Karpas-422 (cell line): ENCODE results near the gene OR51T1. TPM values are rescaled to one million over a fixed set of nuclear protein-coding genes. Genes with fewer than 3 reads are reported as not detected.

Experiments
- DNase-seq: peaks from one replicate; pipeline ENCODE4 v3.0.0-alpha.2; 2015
- H2AFZ ChIP-seq: fragments of 200-600 bp; sonication (generic); 2 replicates; pipeline ENCODE4 v1.6.1; 2014; ENCODE audit warnings: antibody characterized with exemption, low read length, mixed read lengths
- H3K27ac ChIP-seq: fragments of 200-600 bp; sonication (generic); 2 replicates; pipeline ENCODE4 v1.5.1; 2014; ENCODE audit warnings: mild to moderate bottlenecking, low read length, moderate library complexity
- H3K27me3 ChIP-seq: fragments of 200-600 bp; sonication (generic); 2 replicates; pipeline ENCODE4 v1.6.1; 2014; ENCODE audit warnings: low read length, mixed read lengths
- H3K36me3 ChIP-seq: fragments of 200-600 bp; sonication (generic); 2 replicates; pipeline ENCODE4 v1.6.1; 2014; ENCODE audit warnings: low read length, mixed read lengths; ENCODE audit not compliant: insufficient read depth
- H3K4me1 ChIP-seq: fragments of 200-600 bp; sonication (generic); 2 replicates; pipeline ENCODE4 v1.6.1; 2014; ENCODE audit warnings: mild to moderate bottlenecking, low read length, mixed read lengths
- H3K4me2 ChIP-seq: fragments of 200-600 bp; sonication (generic); 2 replicates; pipeline ENCODE4 v1.6.1; 2014; ENCODE audit warnings: low read length, low read depth, mild to moderate bottlenecking; ENCODE audit not compliant: poor library complexity, severe bottlenecking
- H3K4me3 ChIP-seq: fragments of 200-600 bp; sonication (generic); 2 replicates; pipeline ENCODE4 v1.5.1; 2014; ENCODE audit warnings: mild to moderate bottlenecking, antibody characterized with exemption, low read length, mixed read lengths
- H3K79me2 ChIP-seq: fragments of 200-600 bp; sonication (generic); 2 replicates; pipeline ENCODE4 v1.6.1; 2014; ENCODE audit warnings: mild to moderate bottlenecking, low read length, mixed read lengths
- H3K9ac ChIP-seq: fragments of 200-600 bp; sonication (generic); 2 replicates; pipeline ENCODE4 v1.6.0; 2014; ENCODE audit warnings: low read length
- H3K9me2 ChIP-seq: fragments of 200-600 bp; sonication (generic), shearing (Covaris generic); replicated peaks from 2 replicates; pipeline ENCODE4 v1.6.0; 2014; ENCODE audit warnings: mild to moderate bottlenecking, low read length, moderate library complexity; ENCODE audit not compliant: insufficient read depth
- H3K9me3 ChIP-seq: fragments of 300-700, 200-600 bp; sonication (generic); 2 replicates; pipeline ENCODE4 v1.6.1; 2014; ENCODE audit warnings: low read length, mixed read lengths
- H4K20me1 ChIP-seq: fragments of 200-600 bp; sonication (generic); 2 replicates; pipeline ENCODE4 v1.6.1; 2014; ENCODE audit warnings: mild to moderate bottlenecking, antibody characterized with exemption, low read length, low read depth; ENCODE audit not compliant: insufficient read depth
- total RNA-seq: library from RNA; depleted of rRNA; stranded (reverse); fragments of >200 nt; shearing (Covaris generic); gene quantifications from 2 replicates; pipeline ENCODE4 v1.2.3, GENCODE V29; 2014; ENCODE audit warnings: low replicate concordance; rRNA removed

The OR51T1 gene
- total RNA-seq, 1 experiment from 2014 or later = not detected

DNA sequence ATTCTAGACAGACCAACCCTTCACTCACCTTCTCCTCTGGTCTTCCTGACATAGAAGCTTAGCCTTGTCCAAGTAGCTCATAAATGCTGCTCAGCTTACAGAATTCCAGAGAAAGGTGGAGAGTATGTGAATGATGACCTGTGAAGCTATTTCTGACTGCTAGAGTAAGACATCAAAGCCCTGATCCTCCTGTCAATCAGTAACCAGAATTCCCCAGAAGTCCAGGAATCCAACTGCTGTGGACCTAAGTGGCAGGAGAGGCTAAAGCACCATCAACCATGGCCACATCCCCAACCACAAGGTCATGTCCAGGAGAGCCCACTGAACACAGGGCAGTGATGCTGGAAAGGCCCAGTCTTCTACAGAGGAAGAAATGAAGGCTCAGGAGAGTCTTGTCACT, 34.9 kb downstream of the OR51T1 start:
- Histone ChIP-seq H3K79me2 (no peaks in the 10 kb centered on the region), H3K36me3 (no peaks in the 10 kb centered on the region), H4K20me1 (no peaks in the 10 kb centered on the region), H3K4me3 (no peak overlapping the region), H3K4me2 (no peak overlapping the region), H3K4me1 (no peaks in the 10 kb centered on the region), H3K27me3 (no peaks in the 10 kb centered on the region), H3K9ac (no peak overlapping the region), H3K27ac (no peak overlapping the region), H2AFZ (no peak overlapping the region), H3K9me2 (no peaks in the 10 kb centered on the region; the same call in 1 of the 2 replicates), H3K9me3 (no peaks in the 10 kb centered on the region)
- DNase-seq = no peak

DNA sequence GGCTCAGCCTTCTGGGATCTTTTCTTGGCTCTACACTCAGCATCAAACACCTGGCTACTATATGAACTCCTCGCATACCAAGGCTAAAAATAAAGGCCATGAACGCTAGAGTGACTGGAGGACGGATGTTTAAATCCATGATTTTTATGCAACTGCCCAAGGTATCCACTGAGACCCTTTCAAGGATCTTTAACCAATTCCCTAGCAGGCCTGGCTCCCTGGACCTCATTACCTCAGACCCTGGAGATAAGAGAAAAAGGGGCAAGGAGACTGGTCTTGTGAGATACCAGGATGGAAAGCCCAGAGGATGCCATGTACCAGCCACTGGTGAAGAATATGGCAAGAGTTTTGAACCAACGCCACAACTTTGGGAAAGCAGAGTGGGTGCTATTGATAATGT, 37.5 kb downstream of the OR51T1 start, which contains the start of gene OR51G2:
OR51G2 (minus strand) TSS at position 101 of the 400 bp plus-strand sequence. CDS start 3,687 bp downstream, outside the sequence.
- Histone ChIP-seq H3K36me3 (no peaks in the 10 kb centered on the region), H3K9me2 (no peaks in the 10 kb centered on the region; the same call in 1 of the 2 replicates), H3K4me3 (no peak within 1 kb of the TSS), H3K79me2 (no peaks in the 10 kb centered on the region), H3K9ac (no peak within 1 kb of the TSS), H4K20me1 (no peaks in the 10 kb centered on the region), H3K27ac (no peak within 1 kb of the TSS), H3K4me1 (no peaks in the 10 kb centered on the region), H3K27me3 (no peaks in the 10 kb centered on the region), H2AFZ (no peak within 1 kb of the TSS), H3K4me2 (no peak within 1 kb of the TSS), H3K9me3 (no peaks in the 10 kb centered on the region)
- no peak for DNase-seq

DNA sequence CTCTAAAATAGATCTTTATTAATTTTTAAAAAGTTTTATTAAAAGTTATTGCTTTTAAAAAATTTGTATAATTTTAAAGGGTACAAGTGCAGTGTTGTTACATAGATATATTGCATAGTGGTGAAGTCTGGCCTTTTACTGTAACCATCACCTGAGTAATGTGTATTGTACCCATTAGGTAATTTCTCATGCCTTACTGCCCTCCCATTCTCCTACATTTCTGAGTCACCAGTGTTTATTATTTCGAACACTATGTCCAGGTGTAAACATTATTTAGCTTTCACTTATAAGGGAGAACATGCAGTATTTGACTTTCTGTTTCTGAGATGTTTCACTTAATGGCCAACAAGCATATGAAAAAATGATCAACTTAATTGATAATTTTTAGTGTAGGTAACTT, 40.1 kb downstream of the OR51T1 start:
- no peaks in the 10 kb centered on the region for H3K79me2 ChIP-seq
- H3K9me3 ChIP-seq = no peaks in the 10 kb centered on the region
- no peak for DNase-seq
- no peak overlapping the region for H2AFZ ChIP-seq
- no peaks in the 10 kb centered on the region for H3K4me1 ChIP-seq
- no peaks in the 10 kb centered on the region for H4K20me1 ChIP-seq
- no peak overlapping the region for H3K4me3 ChIP-seq
- no peaks in the 10 kb centered on the region for H3K36me3 ChIP-seq
- no peak overlapping the region for H3K4me2 ChIP-seq
- no peaks in the 10 kb centered on the region for H3K27me3 ChIP-seq
- H3K9ac ChIP-seq = no peak overlapping the region
- no peak overlapping the region for H3K27ac ChIP-seq
- H3K9me2 ChIP-seq = no peaks in the 10 kb centered on the region; the same call in 1 of the 2 replicates

DNA sequence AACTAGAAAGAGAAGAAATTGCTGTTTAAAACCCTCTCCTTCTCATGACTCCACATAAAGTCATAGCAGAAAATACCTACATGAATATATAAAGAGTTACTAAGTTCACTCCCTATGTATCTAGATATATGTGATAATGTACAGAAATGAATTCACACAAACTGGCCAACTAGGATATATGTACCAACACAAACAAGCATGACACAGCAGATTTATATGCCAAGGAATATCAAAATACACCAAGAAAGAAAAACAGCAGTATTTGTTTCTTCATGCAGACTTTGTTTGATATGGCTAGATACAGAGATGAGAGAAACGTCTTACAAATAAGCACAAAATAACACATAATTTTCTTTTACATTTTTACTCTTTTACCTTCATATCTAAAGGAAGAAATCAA, 40.6 kb downstream of the OR51T1 start:
- Histone ChIP-seq H3K9ac (no peak overlapping the region), H3K36me3 (no peaks in the 10 kb centered on the region), H2AFZ (no peak overlapping the region), H3K79me2 (no peaks in the 10 kb centered on the region), H3K4me3 (no peak overlapping the region), H4K20me1 (no peaks in the 10 kb centered on the region), H3K4me1 (no peaks in the 10 kb centered on the region), H3K9me2 (no peaks in the 10 kb centered on the region; the same call in 1 of the 2 replicates), H3K27ac (no peak overlapping the region), H3K4me2 (no peak overlapping the region), H3K27me3 (no peaks in the 10 kb centered on the region), H3K9me3 (no peaks in the 10 kb centered on the region)
- DNase-seq = no peak

DNA sequence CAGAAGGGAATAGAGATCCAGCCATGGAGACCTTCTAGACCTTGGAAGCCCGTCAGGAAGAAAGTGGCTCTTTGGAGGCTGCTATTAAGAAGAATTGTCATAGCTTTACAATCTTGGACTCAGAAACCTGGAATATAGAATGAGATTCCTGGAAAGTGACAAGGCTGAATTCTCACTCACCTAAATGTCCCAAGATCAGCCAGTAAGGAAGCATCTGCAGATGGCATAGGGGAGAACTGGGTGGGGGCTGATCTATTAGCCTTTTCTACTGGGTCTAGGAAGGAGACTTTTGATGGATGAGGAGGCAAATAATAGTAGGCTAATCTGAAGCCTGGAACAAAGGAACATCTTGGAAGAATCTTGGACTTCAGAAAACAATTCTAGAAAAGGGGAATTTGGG, 42.5 kb downstream of the OR51T1 start, which contains the start of gene OR51G1:
OR51G1 (minus strand) TSS at position 101 of the 400 bp plus-strand sequence; CDS start at position 101, 0 bp downstream.
- H3K27ac ChIP-seq = no peak within 1 kb of the TSS
- no peak within 1 kb of the TSS for H3K4me3 ChIP-seq
- H3K36me3 ChIP-seq = no peaks in the 10 kb centered on the region
- H4K20me1 ChIP-seq = no peaks in the 10 kb centered on the region
- no peak within 1 kb of the TSS for H3K4me2 ChIP-seq
- no peaks in the 10 kb centered on the region; the same call in 1 of the 2 replicates for H3K9me2 ChIP-seq
- H3K79me2 ChIP-seq = no peaks in the 10 kb centered on the region
- no peak for DNase-seq
- H3K9ac ChIP-seq = no peak within 1 kb of the TSS
- H3K9me3 ChIP-seq = no peaks in the 10 kb centered on the region
- H2AFZ ChIP-seq = no peak within 1 kb of the TSS
- no peaks in the 10 kb centered on the region for H3K4me1 ChIP-seq
- no peaks in the 10 kb centered on the region for H3K27me3 ChIP-seq

DNA sequence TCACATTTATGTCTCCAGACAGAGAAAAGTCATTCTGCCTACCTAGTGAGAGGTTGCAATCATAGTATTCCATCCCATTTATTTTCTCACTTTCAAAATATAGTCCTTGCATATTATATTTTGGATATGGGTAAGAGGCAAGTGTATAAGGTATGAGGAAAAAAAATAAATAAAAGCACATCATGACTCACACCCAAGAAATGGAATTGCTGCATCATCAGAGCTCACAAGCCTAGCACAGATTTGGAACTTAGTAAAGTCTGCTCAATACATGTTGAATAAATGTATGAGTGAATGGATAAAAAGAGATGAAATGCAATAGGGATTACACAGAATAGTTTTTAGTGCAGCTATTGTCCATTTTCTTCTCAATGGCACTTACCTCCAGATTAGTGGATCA, 44.9 kb downstream of the OR51T1 start:
- Histone ChIP-seq H3K27ac (no peak overlapping the region), H3K27me3 (no peaks in the 10 kb centered on the region), H3K9me3 (no peaks in the 10 kb centered on the region), H3K79me2 (no peaks in the 10 kb centered on the region), H3K4me2 (no peak overlapping the region), H3K9me2 (no peaks in the 10 kb centered on the region), H3K9ac (no peak overlapping the region), H2AFZ (no peak overlapping the region), H3K4me1 (no peaks in the 10 kb centered on the region), H3K36me3 (no peaks in the 10 kb centered on the region), H3K4me3 (no peak overlapping the region), H4K20me1 (no peaks in the 10 kb centered on the region)
- no peak for DNase-seq

Other genes starting within 250 kb of the OR51T1 start
- not detected in 2 replicates for gene OR51D1, start 244.4 kb upstream of the OR51T1 start, total RNA-seq
- not detected in 2 replicates for gene OR51E1, start 237.9 kb upstream of the OR51T1 start, total RNA-seq
- gene OR51E2, start 184.0 kb upstream of the OR51T1 start, total RNA-seq = not detected in 2 replicates
- not detected in 2 replicates for gene MMP26, start 177.1 kb upstream of the OR51T1 start, total RNA-seq
- gene OR51F1, start 112.0 kb upstream of the OR51T1 start, total RNA-seq = not detected in 2 replicates
- gene OR52R1, start 77.5 kb upstream of the OR51T1 start, total RNA-seq = not detected in 2 replicates
- not detected in 2 replicates for gene OR51F2, start 60.6 kb upstream of the OR51T1 start, total RNA-seq
- gene OR51S1, start 32.7 kb upstream of the OR51T1 start, total RNA-seq = not detected in 2 replicates
- not detected in 2 replicates for gene OR51A7, start 21.9 kb downstream of the OR51T1 start, total RNA-seq
- gene OR51G2, start 37.5 kb downstream of the OR51T1 start, total RNA-seq = not detected in 2 replicates
- not detected in 2 replicates for gene OR51G1, start 42.4 kb downstream of the OR51T1 start, total RNA-seq
- not detected in 2 replicates for gene OR51A4, start 65.7 kb downstream of the OR51T1 start, total RNA-seq
- not detected in 2 replicates for gene OR51A2, start 73.8 kb downstream of the OR51T1 start, total RNA-seq
- gene OR51L1, start 113.0 kb downstream of the OR51T1 start, total RNA-seq = not detected in 2 replicates
- not detected in 2 replicates for gene OR52J3, start 164.6 kb downstream of the OR51T1 start, total RNA-seq
- gene OR52E2, start 177.7 kb downstream of the OR51T1 start, total RNA-seq = not detected in 2 replicates
- gene OR52E1, start 187.7 kb downstream of the OR51T1 start, total RNA-seq = not detected in 2 replicates